Activated T-cell treated with anti-CD3 and anti-CD28 coated beads for 1 hour (primary cell): ENCODE results near the gene LSP1.

Source experiments
- DNase-seq: peaks from one replicate; pipeline ENCODE4 v3.0.0-alpha.2; 2020; ENCODE audit warnings: low read depth

The LSP1 gene

DNA sequence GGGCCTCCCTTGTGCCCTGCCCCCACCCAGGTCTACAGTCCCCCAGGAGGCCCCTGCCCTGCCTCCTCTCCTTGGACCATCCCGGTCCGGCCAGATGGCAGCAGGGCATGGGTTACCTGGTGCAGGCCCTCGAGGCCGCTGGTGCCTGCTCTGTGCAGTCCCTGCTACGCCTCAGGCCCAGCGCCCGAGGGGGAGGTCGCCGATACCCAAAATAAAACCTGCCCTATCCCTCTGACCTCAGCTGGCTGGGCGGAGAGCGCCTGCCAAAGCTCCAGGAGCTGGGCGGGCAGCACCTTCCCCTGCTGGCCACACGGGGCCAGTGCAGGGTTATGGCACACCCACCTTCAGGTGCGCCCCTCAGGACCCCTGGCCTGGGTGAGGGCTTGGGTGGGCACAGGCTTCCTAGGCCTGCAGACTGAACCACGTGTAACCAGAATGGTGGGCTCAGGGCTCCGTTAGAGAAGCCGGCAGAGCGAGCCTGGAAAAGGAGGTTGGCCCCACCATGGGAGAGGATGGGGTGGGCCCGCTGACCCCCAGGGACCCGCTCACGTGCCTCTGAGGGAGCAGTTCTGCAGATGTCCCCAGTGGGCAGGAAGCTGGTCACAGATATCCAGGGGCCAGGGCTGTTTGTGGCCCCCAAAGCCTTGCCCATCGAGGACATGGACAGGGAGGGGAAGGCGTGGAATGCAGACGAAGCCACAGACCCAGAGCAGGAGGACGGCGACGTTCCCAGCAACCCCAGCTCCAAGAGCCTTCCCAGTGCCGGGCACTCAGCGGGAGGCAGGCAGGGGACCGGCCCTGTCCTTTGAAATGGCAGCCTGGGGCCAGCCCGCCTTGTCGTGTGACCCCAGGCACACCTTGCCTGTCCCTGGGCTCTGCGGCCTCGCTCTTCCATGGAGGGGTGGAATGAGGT lies 64.9 kb downstream of the LSP1 start:
- DNase-seq = no peak

- DNase-seq = no peak
Observed at GRCh38 chr11:1918436-1919315, 65.8 kb downstream of the LSP1 start.

GRCh38 chr11:1919391-1920127 lies 66.7 kb downstream of the LSP1 start, which contains the start of gene TNNT3:
Gene TNNT3 (plus strand): TSS chr11:1919703. CDS start chr11:1922875, 3,172 bp downstream.
- DNase-seq = no peak

DNA sequence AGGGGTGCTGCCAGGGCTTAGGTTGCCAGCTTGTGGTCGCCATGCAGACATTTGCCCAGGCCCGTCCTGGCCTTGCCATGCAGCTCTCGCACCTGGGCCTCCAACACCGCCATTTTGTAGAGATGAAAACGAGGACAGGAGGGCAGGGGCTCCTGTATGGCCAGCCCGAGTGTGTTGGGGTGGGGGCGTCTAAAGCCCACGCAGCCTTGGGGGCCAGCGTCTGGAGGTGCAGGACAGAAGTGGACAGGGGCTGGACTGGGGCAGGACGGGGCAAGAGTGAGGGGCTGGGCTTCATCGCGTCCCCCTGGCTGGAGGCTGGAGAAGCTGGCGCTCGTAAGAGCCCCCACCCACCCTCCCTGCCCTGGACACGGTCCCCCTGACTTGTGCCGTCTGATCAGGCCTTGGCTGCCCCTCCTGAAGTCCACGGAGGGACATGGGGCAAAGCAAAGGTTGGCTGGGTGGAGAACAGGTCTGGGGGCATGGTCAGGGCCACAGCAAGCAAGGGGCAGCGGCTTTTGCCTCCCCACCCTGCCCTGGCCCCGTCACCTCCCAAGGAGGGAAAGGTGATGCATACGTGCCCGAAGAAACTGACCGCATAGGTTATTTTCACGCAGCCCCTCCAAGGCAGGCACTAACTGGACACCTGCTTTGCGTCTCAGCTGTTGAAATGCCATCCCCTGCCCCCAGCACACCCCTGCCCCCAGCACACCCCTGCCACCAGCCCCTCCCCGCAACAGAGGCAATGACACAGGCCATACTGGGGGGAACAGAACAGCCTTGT lies 67.4 kb downstream of the LSP1 start:
- no peak for DNase-seq

- no peak for DNase-seq
Observed at GRCh38 chr11:1920909-1921573, 68.2 kb downstream of the LSP1 start.

GRCh38 chr11:1921574-1922141 lies 68.8 kb downstream of the LSP1 start:
- DNase-seq = no peak

GRCh38 chr11:1922481-1923081 lies 69.7 kb downstream of the LSP1 start:
- no peak for DNase-seq

DNA sequence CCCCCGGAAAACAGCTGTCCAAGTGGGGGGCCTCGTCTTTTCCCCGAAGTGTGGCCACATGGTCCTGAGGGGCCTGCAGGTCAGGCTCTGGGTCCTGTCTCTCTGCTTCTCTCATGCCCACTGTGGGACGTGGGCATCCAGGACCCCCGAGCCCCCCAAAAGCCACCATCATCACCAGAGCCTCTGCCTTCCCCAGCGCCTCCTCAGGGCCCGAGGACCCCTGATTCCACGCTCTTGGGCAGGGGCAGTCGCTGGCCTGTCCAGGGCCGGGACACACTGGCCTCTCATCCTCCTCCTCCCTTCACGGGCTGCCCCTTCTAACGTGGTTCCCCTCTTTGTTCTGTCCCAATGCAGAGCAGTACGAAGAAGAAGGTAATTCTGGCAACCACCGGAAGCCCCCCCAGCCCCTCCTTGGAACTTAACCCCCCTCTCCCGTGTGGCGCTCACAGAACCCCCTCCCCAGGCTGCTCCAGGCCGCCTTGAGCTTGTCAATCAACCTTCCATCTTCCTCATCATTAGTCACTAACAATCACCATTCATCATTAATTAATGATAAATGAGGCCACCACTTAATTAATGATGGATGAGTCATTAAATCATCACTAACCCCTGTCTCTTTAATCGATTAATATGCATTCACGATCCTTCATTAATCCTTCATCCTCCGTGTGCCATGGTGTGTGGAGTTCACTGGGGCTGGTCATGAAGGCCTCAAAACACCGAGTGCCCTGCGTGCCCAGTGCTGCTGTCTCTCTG lies 70.5 kb downstream of the LSP1 start:
- no peak for DNase-seq

- DNase-seq = no peak
Observed at GRCh38 chr11:1924181-1924580, 71.3 kb downstream of the LSP1 start.

DNA sequence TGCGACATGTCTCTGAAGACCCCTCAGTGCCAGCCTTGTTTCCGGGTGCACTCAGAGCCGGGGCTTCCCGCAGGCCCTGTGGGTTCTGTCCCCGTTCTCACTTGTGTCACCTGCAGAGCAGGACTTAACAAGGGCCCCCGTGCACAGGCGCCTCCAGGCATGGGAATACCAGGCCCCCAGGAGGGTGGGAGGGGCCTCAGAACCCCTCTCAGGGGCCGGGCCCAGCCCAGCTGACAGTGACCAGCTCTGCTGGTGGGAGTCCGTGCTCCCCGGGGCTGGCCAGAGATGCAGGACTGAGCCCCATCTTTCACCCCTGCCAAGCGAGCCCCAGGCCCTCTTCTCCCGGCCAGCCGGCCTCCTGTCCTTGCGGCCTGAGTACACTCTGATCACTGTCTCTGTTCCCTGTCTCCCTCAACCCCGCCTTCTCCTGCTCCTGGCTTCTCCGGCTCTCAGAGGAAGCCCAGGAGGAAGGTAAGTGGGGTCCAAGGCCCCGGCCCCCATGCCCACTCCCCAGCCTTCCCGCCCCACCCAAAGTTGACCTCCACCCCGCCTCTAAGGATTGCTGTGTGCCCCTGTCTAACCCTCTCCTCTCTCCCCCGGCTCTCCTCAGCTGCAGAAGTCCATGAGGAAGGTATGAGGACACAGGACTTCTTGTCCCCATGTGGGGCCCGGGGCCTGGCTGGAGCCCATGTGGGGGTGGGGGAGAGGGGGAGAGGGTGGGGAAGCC lies 71.9 kb downstream of the LSP1 start:
- DNase-seq = no peak

- no peak for DNase-seq
Observed at GRCh38 chr11:1925373-1926155, 72.7 kb downstream of the LSP1 start.

- no peak for DNase-seq
Observed at GRCh38 chr11:1926156-1927025, 73.5 kb downstream of the LSP1 start.

- DNase-seq = no peak
Observed at GRCh38 chr11:1927026-1927847, 74.4 kb downstream of the LSP1 start.

DNA sequence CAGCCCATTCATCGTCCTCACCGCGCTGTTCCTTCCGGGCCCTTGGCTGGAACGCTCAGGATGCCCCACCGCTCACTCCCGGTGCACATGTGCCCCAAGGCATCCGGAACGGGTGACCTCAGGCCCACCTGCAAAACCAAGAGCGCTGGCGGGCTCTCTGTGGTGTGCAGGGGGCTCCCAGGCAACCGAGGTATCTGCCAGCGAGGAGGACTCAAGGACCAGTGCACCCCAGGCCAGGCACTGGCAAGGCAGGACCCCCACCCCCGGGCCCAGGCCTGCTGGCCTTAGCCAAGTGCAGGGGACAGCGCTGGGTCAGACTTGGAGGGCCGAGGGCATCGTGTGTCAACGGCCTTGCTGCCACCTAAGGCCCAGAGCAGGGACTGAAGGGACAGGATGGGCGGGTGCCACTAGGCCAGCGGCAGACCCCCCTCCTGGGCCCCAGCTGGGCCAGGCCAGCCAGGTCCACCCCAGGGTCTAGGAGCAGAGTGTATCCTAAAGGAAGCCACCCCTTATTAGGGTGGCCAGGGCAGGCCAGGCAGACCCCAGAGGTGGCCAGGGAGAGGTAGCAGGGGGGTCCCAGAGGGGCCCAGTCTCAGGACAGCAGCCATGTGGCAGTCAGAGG lies 75.1 kb downstream of the LSP1 start:
- no peak for DNase-seq

GRCh38 chr11:1928470-1928890 lies 75.6 kb downstream of the LSP1 start:
- DNase-seq = no peak
